ENCODE results near the gene CRY2.

GRCh38 chr11:45920531-45921477 lies 73.5 kb downstream of the CRY2 start:
- TF ChIP-seq, protein P1, sequence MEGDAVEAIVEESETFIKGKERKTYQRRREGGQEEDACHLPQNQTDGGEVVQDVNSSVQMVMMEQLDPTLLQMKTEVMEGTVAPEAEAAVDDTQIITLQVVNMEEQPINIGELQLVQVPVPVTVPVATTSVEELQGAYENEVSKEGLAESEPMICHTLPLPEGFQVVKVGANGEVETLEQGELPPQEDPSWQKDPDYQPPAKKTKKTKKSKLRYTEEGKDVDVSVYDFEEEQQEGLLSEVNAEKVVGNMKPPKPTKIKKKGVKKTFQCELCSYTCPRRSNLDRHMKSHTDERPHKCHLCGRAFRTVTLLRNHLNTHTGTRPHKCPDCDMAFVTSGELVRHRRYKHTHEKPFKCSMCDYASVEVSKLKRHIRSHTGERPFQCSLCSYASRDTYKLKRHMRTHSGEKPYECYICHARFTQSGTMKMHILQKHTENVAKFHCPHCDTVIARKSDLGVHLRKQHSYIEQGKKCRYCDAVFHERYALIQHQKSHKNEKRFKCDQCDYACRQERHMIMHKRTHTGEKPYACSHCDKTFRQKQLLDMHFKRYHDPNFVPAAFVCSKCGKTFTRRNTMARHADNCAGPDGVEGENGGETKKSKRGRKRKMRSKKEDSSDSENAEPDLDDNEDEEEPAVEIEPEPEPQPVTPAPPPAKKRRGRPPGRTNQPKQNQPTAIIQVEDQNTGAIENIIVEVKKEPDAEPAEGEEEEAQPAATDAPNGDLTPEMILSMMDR (conservative IDR thresholded peaks at IDR 0.05 in 1 of 2, IDR thresholded peaks at IDR 0.05 in 1 of 2; ENCODE audit: extremely low read depth in 1 of 2, insufficient read depth in 1 of 2, low read depth in 1 of 2, low read length in 2 of 2) = no peak
- TF ChIP-seq EZH2 (IDR thresholded peaks at IDR 0.05; ENCODE audit: borderline replicate concordance, low read length) = no peak
